Pancreas (tissue), 10 donors: ENCODE results near the gene FOXL1. TPM values are rescaled to one million over a fixed set of nuclear protein-coding genes. Genes with fewer than 3 reads are reported as not detected.

Source experiments
- ATAC-seq, 4 donors: fragments of 200-7000 bp; cut with Tn5 transposase; one replicate each; pipeline versions ENCODE4 v1.8.0 to v1.9.1; 2020; ENCODE audit warnings: mild to moderate bottlenecking in 4 of 4, moderate library complexity in 4 of 4
- DNase-seq, 6 donors: peaks; one replicate each; pipeline ENCODE4 v3.0.0-alpha.2; 2020
- FAIRE-seq: peaks from 2 replicates; lab custom pipeline; 2012; peaks lifted over from hg19 to GRCh38; lab: Jason Lieb, UNC
- H3K27ac ChIP-seq, 4 donors: fragments of 200-600 bp; sonication (generic); 1 replicate in 3 of 4; 2 replicates in 1 of 4; pipeline versions ENCODE4 v1.5.0 to v1.8.0; 2020
- H3K27me3 ChIP-seq, 4 donors: fragments of 200-600 bp; one replicate each; pipeline ENCODE4 v1.8.0; 2021
- H3K36me3 ChIP-seq, 3 donors: fragments of 200-600 bp; sonication (generic) in 1 of 3; one replicate each; pipeline versions ENCODE4 v1.5.0 to v1.8.0; 2020 to 2021
- H3K4me1 ChIP-seq, 3 donors: fragments of 200-600 bp; one replicate each; pipeline ENCODE4 v1.8.0; 2021
- H3K4me3 ChIP-seq, 4 donors: fragments of 200-600 bp; sonication (generic) in 2 of 4; one replicate each; pipeline versions ENCODE4 v1.5.0 to v1.8.0; 2020 to 2021
- H3K9me3 ChIP-seq, 4 donors: fragments of 200-600 bp; one replicate each; pipeline ENCODE4 v1.8.0; 2021
- CTCF ChIP-seq, 4 donors: fragments of 200-600 bp; sonication (generic) in 3 of 4; IDR thresholded peaks; one replicate each; pipeline versions ENCODE4 v1.5.0 to v1.8.0; 2021; ENCODE audit warnings: antibody characterized with exemption in 4 of 4
- WGBS, 2 donors: extraction: QIAGEN DNeasy Blood & Tissue Kit; methylation state at CpG; one replicate each; pipeline ENCODE4 v1.1.7; 2013; 5-methylcytosine and 5-hydroxymethylcytosine counted together
- intact Hi-C, 3 donors: fragments of 100-400 bp; cut with DNase I; formaldehyde crosslinking; loops; one replicate each; pipeline versions ENCODE4 v1.11.1 to v1.14.2; 2022
- polyA plus RNA-seq, 2 donors: library from polyadenylated mRNA; stranded (reverse); fragments of 200-250 nt; gene quantifications; one replicate each; pipeline ENCODE4 v1.2.3, GENCODE V29; 2013
- total RNA-seq, 6 donors: library from RNA; stranded (reverse); fragmentation: NEBNext Ultra II Directional in 4 of 6; extraction: Animal tissue kit (Norgen Biotek cat#: 25700) in 4 of 6; gene quantifications; one replicate each; pipeline versions ENCODE4 v1.2.1 to v1.2.4, GENCODE V29; 2021 to 2023
- donor health status: healthy with polysubstance abuse.
- donor health status: DM: no; HTN: no; CAD: no; lungs with moderate emphysema.
- donor health status: DM: no; HTN: no; CAD: no.
- donor health status: control.
- donor health status: control.
- donor health status: Bipolar disorder and iron deficiency.
- donor health status: DM: yes; HTN: yes; CAD: no.
- donor health status: DM: no; HTN: no; CAD: no.
- donor health status: DM: no; HTN: no; CAD: no.
- donor health status: DM: yes; HTN: yes; CAD: no.

The FOXL1 gene
- total and polyA plus RNA-seq, 8 donors = 0.06 to 0.18 (median 0.08) TPM; not detected in 2

- WGBS, 2 donors = 61 to 72% methylated on average over 7 of the region's 7 CpGs
- FAIRE-seq = no peak
- Histone ChIP-seq H3K4me1 (no peaks in the 10 kb centered on the region), H3K27ac (no peak overlapping the region), H3K4me3 (no peak overlapping the region), H3K9me3 (no peaks in the 10 kb centered on the region), H3K36me3 (no peaks in the 10 kb centered on the region), H3K27me3 (no peaks in the 10 kb centered on the region)
- ATAC-seq = no peak
- intact Hi-C loops = no loop called here
- no peak for DNase-seq
- TF ChIP-seq CTCF (IDR thresholded peaks at IDR 0.05) = no peak
These were observed 47.5 kb downstream of the FOXL1 start for GRCh38 chr16:86625821-86626220.

GRCh38 chr16:86626284-86626683, 47.9 kb downstream of the FOXL1 start:
- Histone ChIP-seq H3K4me1 (no peaks in the 10 kb centered on the region), H3K4me3 (no peak overlapping the region), H3K36me3 (no peaks in the 10 kb centered on the region), H3K27me3 (no peaks in the 10 kb centered on the region), H3K27ac (no peak overlapping the region), H3K9me3 (no peaks in the 10 kb centered on the region)
- WGBS, 2 donors = 71 to 76% methylated on average over 12 of the region's 12 CpGs
- no peak for DNase-seq
- no peak for FAIRE-seq
- intact Hi-C loops = no loop called here
- no peak for ATAC-seq
- TF ChIP-seq CTCF (IDR thresholded peaks at IDR 0.05) = no peak

- no peak for TF ChIP-seq CTCF (IDR thresholded peaks at IDR 0.05)
- FAIRE-seq = no peak
- Histone ChIP-seq H3K27me3 (no peaks in the 10 kb centered on the region), H3K9me3 (no peaks in the 10 kb centered on the region), H3K27ac (no peak overlapping the region), H3K4me3 (no peak overlapping the region), H3K4me1 (no peaks in the 10 kb centered on the region), H3K36me3 (no peaks in the 10 kb centered on the region)
- no peak for ATAC-seq
- intact Hi-C loops = no loop called here
- WGBS, 2 donors = 88 to 95% methylated on average over 8 of the region's 8 CpGs
- no peak for DNase-seq
These were observed 48.6 kb downstream of the FOXL1 start for GRCh38 chr16:86626966-86627365.

GRCh38 chr16:86628614-86629013, 50.3 kb downstream of the FOXL1 start:
- no peak overlapping the region for H3K4me3 ChIP-seq
- intact Hi-C loops = no loop called here
- H3K4me1 ChIP-seq = no peaks in the 10 kb centered on the region
- WGBS, 2 donors = 64 to 73% methylated on average over 5 of the region's 5 CpGs
- peaks cover 0 to 5% (median under 1%) of the 10 kb centered on the region in 4 donors for H3K27me3 ChIP-seq
- no peaks in the 10 kb centered on the region for H3K36me3 ChIP-seq
- FAIRE-seq (no peak), ATAC-seq (no peak), DNase-seq (no peak)
- no peaks in the 10 kb centered on the region for H3K9me3 ChIP-seq
- no peak overlapping the region for H3K27ac ChIP-seq
- no peak for TF ChIP-seq CTCF (IDR thresholded peaks at IDR 0.05)

- no peak overlapping the region for H3K27ac ChIP-seq
- no peak for FAIRE-seq
- ATAC-seq = no peak
- no peak for TF ChIP-seq CTCF (IDR thresholded peaks at IDR 0.05)
- no peaks in the 10 kb centered on the region for H3K36me3 ChIP-seq
- no peak for DNase-seq
- intact Hi-C loops = no loop called here
- H3K4me1 ChIP-seq = no peaks in the 10 kb centered on the region
- no peak overlapping the region for H3K4me3 ChIP-seq
- H3K27me3 ChIP-seq = peaks cover 0 to 8% (median 3%) of the 10 kb centered on the region in 4 donors
- no peaks in the 10 kb centered on the region for H3K9me3 ChIP-seq
- 67 to 72% methylated on average over 13 of the region's 13 CpGs for WGBS, 2 donors
These were observed 52.1 kb downstream of the FOXL1 start for GRCh38 chr16:86630471-86630870.
